A549 treated with ZK216348 at 1 μM for 4 hours (cell line): ENCODE data around the gene ZBTB48. TPM values are rescaled to one million over a fixed set of nuclear protein-coding genes. Genes with fewer than 3 reads are reported as not detected.

ENCODE experiments used
- total RNA-seq: library from RNA; stranded (reverse); fragments of 200-300 nt; extraction: Qiagen RNA extraction; gene quantifications from 5 replicates; pipeline ENCODE4 v1.2.3, GENCODE V29; 2022; ENCODE audit warnings: low read depth

Gene ZBTB48
- total RNA-seq, result 11.3 to 18.0 TPM (median 16.1 TPM) in 5 replicates

GRCh38 chr1:6579374-6580118, at the start of gene ZBTB48:
TSS of gene ZBTB48 (plus strand) at chr1:6579994. CDS start at chr1:6580610, 616 bp downstream.

DNA sequence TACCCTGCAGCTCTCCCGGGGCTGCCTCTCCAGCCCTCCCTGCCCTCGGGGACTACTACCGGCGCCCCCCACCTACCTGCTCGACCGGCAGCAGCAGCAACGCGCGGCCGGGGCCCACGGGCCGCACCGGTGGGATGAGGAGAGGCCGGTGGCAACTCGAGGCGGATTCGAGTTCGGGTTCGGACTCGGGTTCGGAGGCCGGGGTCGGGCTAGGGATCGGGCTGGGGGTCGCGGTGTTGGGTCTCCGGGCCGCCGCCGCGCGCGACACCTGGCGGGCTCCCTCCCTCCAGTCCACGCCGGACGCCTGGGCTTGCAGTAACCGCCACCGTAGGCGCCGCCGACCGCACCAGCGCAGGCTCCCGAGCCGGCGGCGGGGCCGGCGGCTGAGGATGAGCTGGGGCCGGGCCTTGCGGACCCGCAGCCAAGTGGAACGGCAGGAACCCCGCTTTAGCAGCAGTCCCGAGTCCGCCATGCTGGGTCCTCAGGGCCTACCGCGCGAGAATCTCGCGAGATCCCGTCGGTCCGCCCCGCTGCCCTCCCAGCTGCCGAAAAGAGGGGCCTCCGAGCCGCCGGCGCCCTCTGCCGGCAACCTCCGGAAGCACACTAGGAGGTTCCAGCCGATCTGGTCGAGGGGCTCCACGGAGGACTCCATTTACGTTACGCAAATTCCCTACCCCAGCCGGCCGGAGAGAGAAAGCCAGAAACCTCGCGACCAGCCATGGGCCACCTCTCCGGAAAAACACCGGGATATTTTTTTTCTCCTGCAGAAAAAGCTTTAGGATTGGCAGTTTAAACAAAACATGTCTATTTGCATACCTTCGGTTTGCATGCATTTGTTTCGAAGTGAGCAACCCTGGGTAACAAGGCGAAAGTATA, 25.5 kb upstream of the ZBTB48 start, which contains the start of gene NOL9:
Gene NOL9 (minus strand): TSS at position 483 of the 876 bp plus-strand sequence. CDS start 11 bp downstream, at position 472.

DNA sequence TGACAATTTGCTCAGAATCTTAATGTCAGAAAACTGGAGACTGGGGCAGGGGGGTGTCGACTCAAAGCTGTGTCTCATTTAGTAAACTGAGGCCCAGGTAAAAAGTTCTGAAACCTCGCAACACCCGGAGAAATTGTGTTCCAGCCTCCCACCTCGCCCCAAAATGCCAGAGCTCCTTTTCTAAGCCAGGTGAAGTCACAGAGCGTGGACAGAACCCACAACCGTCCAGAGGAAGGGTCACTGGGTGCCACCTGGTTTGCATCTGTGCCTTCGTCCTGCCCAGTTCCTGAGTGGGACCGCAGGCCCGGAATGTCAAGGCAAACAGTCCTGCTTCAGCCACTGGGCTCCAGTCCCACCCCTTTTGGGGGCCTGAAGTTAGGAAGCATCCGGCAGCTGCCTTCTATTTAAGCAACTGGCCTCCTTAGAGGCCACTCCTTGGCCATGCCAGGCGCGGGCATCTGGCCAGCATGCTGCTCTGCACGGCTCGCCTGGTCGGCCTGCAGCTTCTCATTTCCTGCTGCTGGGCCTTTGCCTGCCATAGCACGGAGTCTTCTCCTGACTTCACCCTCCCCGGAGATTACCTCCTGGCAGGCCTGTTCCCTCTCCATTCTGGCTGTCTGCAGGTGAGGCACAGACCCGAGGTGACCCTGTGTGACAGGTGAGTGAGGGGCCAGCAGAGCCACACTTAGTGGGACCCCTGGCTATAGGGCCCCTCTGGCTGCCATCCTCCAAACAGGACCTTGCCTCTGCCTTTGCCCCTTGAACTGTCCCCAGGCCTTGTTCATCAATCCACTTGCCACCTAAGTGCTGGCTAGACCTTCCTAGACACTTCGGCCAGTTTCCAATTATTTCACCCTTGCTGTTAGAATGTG, 24.7 kb upstream of the ZBTB48 start, which contains the start of gene TAS1R1:
Gene TAS1R1 (plus strand): TSS at position 401 of the 872 bp plus-strand sequence. CDS start 67 bp downstream, at position 468.

GRCh38 chr1:6602669-6603237, 23.0 kb downstream of the ZBTB48 start, which contains the start of gene KLHL21:
TSS of gene KLHL21 (minus strand) at chr1:6602869. CDS start at chr1:6602817, 52 bp downstream.

GRCh38 chr1:6613361-6614018, 33.7 kb downstream of the ZBTB48 start, which contains the start of gene PHF13:
TSS of gene PHF13 (plus strand) at chr1:6613731. CDS start at chr1:6614067, 336 bp downstream.

GRCh38 chr1:6624710-6625583, 45.2 kb downstream of the ZBTB48 start, which contains the start of gene THAP3:
TSS of gene THAP3 (plus strand) at chr1:6624868. CDS start at chr1:6625219, 351 bp downstream.

Other genes starting within 250 kb of the ZBTB48 start
- 45.4 to 93.5 TPM (median 86.6 TPM) in 5 replicates for gene ACOT7, start 186.2 kb upstream of the ZBTB48 start, total RNA-seq
- gene HES2, start 160.1 kb upstream of the ZBTB48 start, total RNA-seq, result 2.2 to 5.3 TPM (median 4.2 TPM) in 5 replicates
- 0.17 to 0.54 TPM (median 0.40 TPM) in 4 of 5 replicates, not detected in the other for gene ESPN, start 155.2 kb upstream of the ZBTB48 start, total RNA-seq
- gene TNFRSF25, start 113.8 kb upstream of the ZBTB48 start, total RNA-seq, result 2.8 to 5.1 TPM (median 3.7 TPM) in 5 replicates
- 1.8 to 5.2 TPM (median 3.3 TPM) in 5 replicates for gene PLEKHG5, start 88.3 kb upstream of the ZBTB48 start, total RNA-seq
- 3.4 to 4.9 TPM (median 4.0 TPM) in 5 replicates for gene NOL9, start 25.5 kb upstream of the ZBTB48 start, total RNA-seq
- gene TAS1R1, start 24.7 kb upstream of the ZBTB48 start, total RNA-seq, result not detected in 5 replicates
- 12.5 to 27.4 TPM (median 23.8 TPM) in 5 replicates for gene KLHL21, start 22.9 kb downstream of the ZBTB48 start, total RNA-seq
- 7.4 to 10.0 TPM (median 9.2 TPM) in 5 replicates for gene PHF13, start 33.7 kb downstream of the ZBTB48 start, total RNA-seq
- 10.2 to 18.2 TPM (median 15.6 TPM) in 5 replicates for gene THAP3, start 44.9 kb downstream of the ZBTB48 start, total RNA-seq
- gene DNAJC11, start 121.8 kb downstream of the ZBTB48 start, total RNA-seq, result 33.9 to 36.2 TPM (median 35.3 TPM) in 5 replicates
- 61.9 to 85.8 TPM (median 66.3 TPM) in 5 replicates for gene CAMTA1, start 205.5 kb downstream of the ZBTB48 start, total RNA-seq